Osteoblast (primary cell): ENCODE data around the gene PATJ. TPM values are rescaled to one million over a fixed set of nuclear protein-coding genes. Genes with fewer than 3 reads are reported as not detected.
"Not testable (repeated sequence)": the region's sequence is repeated elsewhere in the genome, so short reads cannot be mapped to it uniquely, and the experiment has no call there.

Experiments used
- DNase-seq: peaks from one replicate; pipeline ENCODE4 v3.0.0; 2011; ENCODE audit warnings: low spot score, mixed read lengths; ENCODE audit not compliant: insufficient read length; ENCODE audit errors: missing footprints
- H2AFZ ChIP-seq: 2 replicates; pipeline ENCODE4 v1.6.0; 2011; ENCODE audit warnings: mild to moderate bottlenecking, low read length
- H3K27ac ChIP-seq: 2 replicates; pipeline ENCODE4 v1.5.1; 2011; ENCODE audit warnings: mild to moderate bottlenecking, low read depth, low read length, moderate library complexity
- H3K27me3 ChIP-seq: 2 replicates; pipeline ENCODE4 v1.6.0; 2012; ENCODE audit warnings: mild to moderate bottlenecking, control low read depth, inconsistent platforms, low read length, moderate library complexity; ENCODE audit not compliant: insufficient read depth
- H3K36me3 ChIP-seq: 2 replicates; pipeline ENCODE4 v1.5.1; 2011; ENCODE audit warnings: mild to moderate bottlenecking, low read length, control low read depth, moderate library complexity; ENCODE audit not compliant: insufficient read depth
- H3K4me1 ChIP-seq: 2 replicates; pipeline ENCODE4 v1.5.1; 2011; ENCODE audit warnings: mild to moderate bottlenecking, low read length, control low read depth, moderate library complexity; ENCODE audit not compliant: insufficient read depth
- H3K4me2 ChIP-seq: 2 replicates; pipeline ENCODE4 v1.6.0; 2011; ENCODE audit warnings: mild to moderate bottlenecking, low read length; ENCODE audit not compliant: insufficient read depth
- H3K4me3 ChIP-seq: fragments of 200-600 bp; sonication (generic); 3 replicates; pipeline ENCODE4 v1.5.1; 2012; ENCODE audit warnings: mild to moderate bottlenecking, low read length, inconsistent platforms; ENCODE audit not compliant: insufficient read depth
- H3K79me2 ChIP-seq: 2 replicates; pipeline ENCODE4 v1.6.0; 2012; ENCODE audit warnings: mild to moderate bottlenecking, low read length, control low read depth, inconsistent platforms; ENCODE audit not compliant: insufficient read depth
- H3K9me3 ChIP-seq: 2 replicates; pipeline ENCODE4 v1.5.1; 2011; ENCODE audit warnings: low read depth, low read length, control low read depth
- H4K20me1 ChIP-seq: 2 replicates; pipeline ENCODE4 v1.6.0; 2012; ENCODE audit warnings: mild to moderate bottlenecking, low read length, control low read depth; ENCODE audit not compliant: insufficient read depth
- total RNA-seq: library from RNA; depleted of rRNA; stranded (reverse); fragments of >200 nt; gene quantifications from 2 replicates; pipeline ENCODE4 v1.2.3, GENCODE V29; 2012
- TF ChIP-seq, protein P1 (sequence below): IDR thresholded peaks from 2 replicates; pipeline ENCODE4 v1.5.1; 2011; ENCODE audit warnings: mild to moderate bottlenecking, low read depth, low read length, moderate library complexity; ENCODE audit errors: extremely low read depth

The PATJ gene
- total RNA-seq, 1 donor = 10.1 TPM

DNA sequence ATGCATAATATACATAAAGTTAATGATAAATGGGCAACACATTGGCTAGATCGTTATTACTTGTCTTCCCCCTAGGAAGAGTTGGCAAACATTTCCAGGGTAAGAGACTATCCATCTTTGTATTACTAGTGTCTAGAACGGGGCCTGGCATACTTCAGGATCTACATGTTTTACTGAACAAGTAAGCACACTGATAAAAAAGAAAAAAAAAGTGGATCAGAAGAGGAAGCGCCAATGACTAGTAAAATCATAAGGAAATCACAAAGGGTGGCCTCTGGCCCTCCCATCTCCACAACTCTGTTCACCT lies 17.8 kb upstream of the PATJ start:
- peak overlapping the region; percentile 92 for H3K4me2 ChIP-seq
- H3K79me2 ChIP-seq = peaks cover 40% of the 10 kb centered on the region
- DNase-seq = peak; percentile 68
- peaks cover 3% of the 10 kb centered on the region for H3K36me3 ChIP-seq
- TF ChIP-seq, protein P1, sequence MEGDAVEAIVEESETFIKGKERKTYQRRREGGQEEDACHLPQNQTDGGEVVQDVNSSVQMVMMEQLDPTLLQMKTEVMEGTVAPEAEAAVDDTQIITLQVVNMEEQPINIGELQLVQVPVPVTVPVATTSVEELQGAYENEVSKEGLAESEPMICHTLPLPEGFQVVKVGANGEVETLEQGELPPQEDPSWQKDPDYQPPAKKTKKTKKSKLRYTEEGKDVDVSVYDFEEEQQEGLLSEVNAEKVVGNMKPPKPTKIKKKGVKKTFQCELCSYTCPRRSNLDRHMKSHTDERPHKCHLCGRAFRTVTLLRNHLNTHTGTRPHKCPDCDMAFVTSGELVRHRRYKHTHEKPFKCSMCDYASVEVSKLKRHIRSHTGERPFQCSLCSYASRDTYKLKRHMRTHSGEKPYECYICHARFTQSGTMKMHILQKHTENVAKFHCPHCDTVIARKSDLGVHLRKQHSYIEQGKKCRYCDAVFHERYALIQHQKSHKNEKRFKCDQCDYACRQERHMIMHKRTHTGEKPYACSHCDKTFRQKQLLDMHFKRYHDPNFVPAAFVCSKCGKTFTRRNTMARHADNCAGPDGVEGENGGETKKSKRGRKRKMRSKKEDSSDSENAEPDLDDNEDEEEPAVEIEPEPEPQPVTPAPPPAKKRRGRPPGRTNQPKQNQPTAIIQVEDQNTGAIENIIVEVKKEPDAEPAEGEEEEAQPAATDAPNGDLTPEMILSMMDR = no peak
- H3K27me3 ChIP-seq = no peaks in the 10 kb centered on the region
- H2AFZ ChIP-seq = peak overlapping the region; percentile 96
- H3K4me3 ChIP-seq = peak overlapping the region; percentile 92
- no peaks in the 10 kb centered on the region for H3K9me3 ChIP-seq
- no peaks in the 10 kb centered on the region for H4K20me1 ChIP-seq
- H3K27ac ChIP-seq = peak overlapping the region; percentile 94
- peaks cover 10% of the 10 kb centered on the region for H3K4me1 ChIP-seq

DNA sequence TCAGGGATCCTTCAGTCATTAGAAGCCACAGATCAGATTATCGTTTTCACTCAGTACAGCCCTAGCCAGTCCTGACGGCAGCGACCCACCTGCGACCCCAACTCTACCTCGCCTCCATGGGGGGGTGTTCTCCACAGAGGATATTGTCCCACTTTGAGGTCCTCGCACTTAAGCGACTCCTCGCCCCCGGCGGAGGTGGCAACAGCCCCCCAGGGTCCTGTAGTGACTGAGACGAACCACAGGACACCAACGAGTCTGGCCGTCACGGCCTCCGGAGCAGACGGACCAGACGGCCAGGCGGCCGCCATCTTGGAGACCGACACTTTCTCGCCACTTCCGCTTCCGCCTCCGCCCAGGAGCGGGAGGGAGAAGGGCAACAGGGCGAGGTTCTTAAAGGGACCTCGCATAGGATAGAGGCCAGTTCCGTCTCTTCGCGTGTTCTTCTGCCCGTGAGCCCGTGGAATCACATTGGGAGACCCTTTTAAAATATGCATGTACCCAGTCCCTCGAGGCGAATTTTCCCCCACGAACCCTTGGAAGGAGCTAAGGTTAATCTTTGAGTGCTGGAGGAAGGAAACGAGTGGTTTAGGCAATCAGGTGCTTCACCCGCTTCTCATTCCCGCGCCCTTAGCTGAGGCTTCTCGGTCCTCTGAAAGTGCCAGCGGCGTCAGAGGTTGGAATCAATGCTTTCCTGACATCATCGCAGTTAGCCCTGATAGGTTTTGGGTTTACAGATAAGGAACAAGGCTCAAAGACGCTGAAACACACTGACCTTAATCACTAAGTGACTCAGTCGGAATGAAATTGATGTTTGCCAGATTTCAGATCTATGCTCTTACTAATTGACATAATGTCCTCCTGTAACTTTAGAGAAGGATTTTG lies 17.2 kb upstream of the PATJ start, which contains the start of gene TM2D1:
TSS of gene TM2D1 (minus strand) at position 329 of the 882 bp plus-strand sequence. CDS start at position 308, 21 bp downstream.
- no peaks in the 10 kb centered on the region for H4K20me1 ChIP-seq
- H3K4me1 ChIP-seq = peaks cover 10% of the 10 kb centered on the region
- TF ChIP-seq, protein P1 = no peak
- H3K4me2 ChIP-seq = peak within 1 kb of the TSS; percentile 92
- peak within 1 kb of the TSS; percentile 92 for H3K4me3 ChIP-seq
- peaks cover 40% of the 10 kb centered on the region for H3K79me2 ChIP-seq
- no peaks in the 10 kb centered on the region for H3K27me3 ChIP-seq
- peak; percentile 94 for DNase-seq
- H3K9me3 ChIP-seq = no peaks in the 10 kb centered on the region
- H2AFZ ChIP-seq = peak within 1 kb of the TSS; percentile 96
- H3K36me3 ChIP-seq = peaks cover 3% of the 10 kb centered on the region
- H3K27ac ChIP-seq = peak within 1 kb of the TSS; percentile 94

DNA sequence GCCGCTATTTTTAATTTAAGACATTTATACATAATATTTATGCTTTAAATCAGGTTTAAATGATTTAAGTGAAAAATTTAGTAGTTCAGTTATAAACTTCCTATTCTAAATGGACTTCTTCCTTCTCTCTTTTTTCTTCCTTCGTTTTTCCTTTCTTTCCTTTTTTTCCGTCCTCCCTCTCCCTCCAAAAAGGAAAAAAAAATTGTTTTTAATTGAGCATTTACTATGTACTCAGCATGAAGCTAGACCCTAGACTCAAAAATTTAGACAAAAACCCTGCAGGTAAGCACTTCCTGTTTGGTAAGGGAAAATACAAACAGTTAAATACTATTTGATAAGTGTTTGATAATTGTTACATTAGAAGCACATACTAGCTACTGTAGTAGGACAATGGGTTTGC lies 14.7 kb upstream of the PATJ start:
- TF ChIP-seq, protein P1 = no peak
- no peaks in the 10 kb centered on the region for H4K20me1 ChIP-seq
- H3K4me3 ChIP-seq = no peak overlapping the region
- no peak overlapping the region for H2AFZ ChIP-seq
- no peaks in the 10 kb centered on the region for H3K27me3 ChIP-seq
- H3K4me2 ChIP-seq = no peak overlapping the region
- no peak for DNase-seq
- no peak overlapping the region for H3K27ac ChIP-seq
- peaks cover 10% of the 10 kb centered on the region for H3K4me1 ChIP-seq
- H3K9me3 ChIP-seq = no peaks in the 10 kb centered on the region
- peaks cover 26% of the 10 kb centered on the region for H3K79me2 ChIP-seq
- no peaks in the 10 kb centered on the region for H3K36me3 ChIP-seq

DNA sequence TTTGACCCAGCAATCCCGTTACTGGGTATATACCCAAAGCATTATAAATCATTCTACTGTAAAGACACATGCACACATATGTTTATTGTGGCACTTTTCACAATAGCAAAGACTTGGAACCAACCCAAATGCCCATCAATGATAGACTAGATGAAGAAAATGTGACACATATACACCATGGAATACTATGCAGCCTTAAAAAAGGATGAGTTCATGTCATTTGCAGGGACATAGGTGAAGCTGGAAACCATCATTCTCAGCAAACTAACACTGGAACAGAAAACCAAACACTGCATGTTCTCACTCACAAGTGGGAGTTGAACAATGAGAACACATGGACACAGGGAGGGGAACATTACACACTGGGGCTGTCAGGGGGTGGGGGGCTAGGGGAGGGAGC lies 11.6 kb upstream of the PATJ start:
- not testable (repeated sequence) for H3K36me3 ChIP-seq, DNase-seq, H3K4me3 ChIP-seq, H3K79me2 ChIP-seq, H2AFZ ChIP-seq, H3K27ac ChIP-seq, H3K4me2 ChIP-seq, H3K9me3 ChIP-seq, H4K20me1 ChIP-seq, H3K27me3 ChIP-seq, H3K4me1 ChIP-seq
